NCI-H1048 (cell line): ENCODE results near the gene TRPM1.

Experiments
- DNase-seq: peaks from one replicate; lab custom pipeline; 2025; lab: John Stamatoyannopoulos, UW

TRPM1 gene

DNA sequence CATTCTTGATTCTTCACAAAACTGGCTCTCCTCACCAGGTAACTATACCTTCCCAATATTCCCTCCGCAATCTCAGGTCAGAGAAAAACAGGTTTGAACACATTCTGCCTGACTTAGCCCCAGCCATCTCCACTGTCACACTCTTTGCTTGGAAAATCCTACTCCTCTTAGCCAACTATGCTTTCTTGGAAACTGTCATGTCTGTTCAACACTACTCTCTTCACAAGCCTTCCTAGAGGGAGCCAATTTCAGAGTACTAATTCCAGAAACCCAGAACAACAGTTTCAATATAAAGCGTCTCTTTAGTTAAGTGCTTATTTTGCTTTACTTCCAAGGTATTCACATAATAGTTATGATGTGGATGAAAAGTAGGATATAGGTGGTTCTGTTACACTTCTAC is 131.8 kb downstream of the TRPM1 start:
- no peak for DNase-seq

DNA sequence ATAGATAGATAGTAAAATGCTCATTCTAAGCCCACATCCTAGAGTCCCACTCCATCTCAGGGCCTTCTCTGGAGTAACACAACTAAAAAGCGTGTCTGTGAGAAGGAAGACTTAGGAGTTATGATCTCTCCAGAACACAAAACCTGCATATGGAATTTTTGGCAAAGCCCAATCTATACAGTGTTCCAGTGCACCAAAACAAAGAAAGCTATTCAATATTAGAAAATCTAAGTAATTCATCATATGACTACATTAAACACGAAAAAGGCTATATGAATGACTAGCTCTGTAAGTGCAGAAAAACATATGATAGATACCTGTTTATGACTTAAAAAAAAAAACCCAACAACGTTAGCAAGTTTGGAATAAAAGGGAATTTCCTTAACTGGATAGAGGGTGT is 137.8 kb downstream of the TRPM1 start:
- DNase-seq = no peak

DNA sequence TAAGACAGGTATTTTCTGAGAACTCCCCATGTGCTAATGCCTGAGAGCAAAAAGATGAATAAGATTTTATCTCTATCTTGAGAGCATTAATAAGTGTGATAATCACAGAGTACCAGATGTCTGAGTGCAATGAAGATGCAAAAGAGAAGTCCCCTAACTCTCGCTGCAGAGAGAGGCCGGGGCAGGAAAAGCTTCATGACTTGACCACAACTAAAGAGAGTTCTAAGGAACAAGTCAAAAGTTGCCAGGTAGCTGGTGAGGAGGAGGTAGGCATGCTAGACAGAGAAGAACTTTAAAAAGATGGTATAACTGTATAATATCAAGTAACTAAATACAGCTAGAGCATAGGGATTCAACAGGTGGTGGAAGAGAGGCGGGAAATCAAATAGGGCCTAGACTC is 138.9 kb downstream of the TRPM1 start:
- no peak for DNase-seq

DNA sequence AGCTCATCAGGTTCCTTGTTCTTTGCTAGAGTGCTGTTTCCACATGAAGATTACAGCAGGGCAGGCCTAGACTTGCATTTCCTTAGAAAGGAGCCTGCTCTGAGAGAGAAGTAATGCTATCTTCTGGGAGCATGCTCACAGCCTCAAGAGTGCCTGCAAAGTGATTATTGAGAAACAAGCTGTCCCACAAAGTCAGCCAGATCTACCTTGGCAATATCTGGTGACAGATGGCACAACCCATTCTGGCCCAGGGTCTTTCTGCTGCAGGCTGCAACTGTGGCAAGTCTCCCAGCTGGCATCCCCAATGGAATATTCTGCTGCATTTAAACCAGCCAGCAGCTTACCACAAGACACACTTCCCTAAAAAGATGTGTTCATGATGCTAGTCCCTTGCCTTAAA is 139.4 kb downstream of the TRPM1 start:
- no peak for DNase-seq

DNA sequence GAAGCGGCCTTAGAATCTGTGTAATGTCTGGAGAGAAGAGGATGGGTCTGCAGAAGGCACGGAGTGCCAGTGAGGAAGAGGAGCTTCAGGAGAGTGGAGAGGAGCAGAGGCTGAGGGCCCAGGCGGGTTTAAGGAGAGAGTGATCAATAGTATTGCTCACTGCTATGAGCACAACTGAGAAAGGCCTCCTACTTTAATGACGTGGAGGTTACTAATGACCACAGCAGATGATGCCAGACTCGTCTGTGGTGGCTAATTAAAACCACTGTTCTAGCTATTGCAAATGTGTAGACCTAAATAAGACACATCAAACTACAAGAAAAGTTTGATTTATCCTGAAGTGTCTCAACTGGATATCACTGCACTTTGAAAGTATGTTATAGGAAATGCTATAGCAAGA is 143.3 kb downstream of the TRPM1 start:
- DNase-seq = no peak

DNA sequence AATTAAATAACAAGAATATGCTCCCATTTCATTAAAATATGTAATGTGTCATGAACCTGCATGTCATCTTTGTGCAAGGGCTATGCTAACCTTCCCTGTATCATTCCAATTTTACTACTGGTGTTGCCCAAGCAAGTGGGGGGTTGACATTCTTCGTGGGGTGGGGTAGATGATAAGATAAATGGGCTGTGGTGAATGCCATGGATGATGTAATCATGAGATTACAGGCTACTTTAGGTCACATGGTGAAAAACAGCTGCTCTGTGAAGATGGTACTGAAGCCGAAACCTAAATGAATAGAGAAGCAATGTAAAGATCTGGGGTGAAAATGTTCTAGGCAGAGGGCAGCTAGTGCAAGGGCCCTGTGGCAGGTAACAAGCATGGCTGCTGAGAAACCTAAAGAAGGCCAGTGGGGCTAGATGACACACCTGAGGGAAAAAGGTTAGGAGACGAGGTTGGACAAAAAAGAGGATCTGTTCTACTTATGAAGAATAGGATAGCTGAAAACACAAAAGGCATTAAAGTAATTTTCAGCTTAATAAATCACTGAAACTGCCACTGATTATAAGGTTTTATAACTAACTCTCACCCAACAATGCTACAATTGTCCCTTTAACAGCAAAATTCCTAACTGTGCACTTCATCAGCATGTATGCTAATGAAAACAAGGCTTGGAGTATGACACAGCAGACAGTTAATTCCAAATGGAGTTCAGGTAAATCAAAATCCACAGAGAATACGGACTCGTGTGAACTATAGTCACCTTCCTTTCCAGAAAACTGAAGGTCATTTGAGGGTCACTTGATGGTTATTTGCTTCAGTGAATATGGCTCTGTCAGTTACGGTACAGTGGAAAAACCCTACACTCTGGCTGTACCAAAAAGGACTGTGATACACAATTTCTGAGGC is 145.1 kb downstream of the TRPM1 start:
- no peak for DNase-seq

DNA sequence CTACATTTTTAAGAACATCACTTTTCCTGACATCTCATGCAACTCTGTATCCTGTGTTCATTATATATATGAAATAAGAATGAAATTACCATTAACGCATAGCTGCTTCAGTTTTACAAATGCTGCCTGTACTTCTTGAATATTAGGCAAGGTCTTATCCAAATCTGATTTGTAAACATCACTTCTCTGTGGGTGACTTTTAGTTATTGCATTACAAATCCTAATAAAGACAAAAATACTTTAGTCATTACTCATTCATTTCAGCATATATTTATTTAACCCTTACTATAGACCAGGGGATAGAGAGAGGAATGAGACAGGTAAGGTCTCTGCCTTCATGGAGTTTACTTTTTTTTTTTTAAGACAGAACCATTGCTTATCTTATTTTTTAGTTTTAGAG is 146.9 kb downstream of the TRPM1 start:
- no peak for DNase-seq

DNA sequence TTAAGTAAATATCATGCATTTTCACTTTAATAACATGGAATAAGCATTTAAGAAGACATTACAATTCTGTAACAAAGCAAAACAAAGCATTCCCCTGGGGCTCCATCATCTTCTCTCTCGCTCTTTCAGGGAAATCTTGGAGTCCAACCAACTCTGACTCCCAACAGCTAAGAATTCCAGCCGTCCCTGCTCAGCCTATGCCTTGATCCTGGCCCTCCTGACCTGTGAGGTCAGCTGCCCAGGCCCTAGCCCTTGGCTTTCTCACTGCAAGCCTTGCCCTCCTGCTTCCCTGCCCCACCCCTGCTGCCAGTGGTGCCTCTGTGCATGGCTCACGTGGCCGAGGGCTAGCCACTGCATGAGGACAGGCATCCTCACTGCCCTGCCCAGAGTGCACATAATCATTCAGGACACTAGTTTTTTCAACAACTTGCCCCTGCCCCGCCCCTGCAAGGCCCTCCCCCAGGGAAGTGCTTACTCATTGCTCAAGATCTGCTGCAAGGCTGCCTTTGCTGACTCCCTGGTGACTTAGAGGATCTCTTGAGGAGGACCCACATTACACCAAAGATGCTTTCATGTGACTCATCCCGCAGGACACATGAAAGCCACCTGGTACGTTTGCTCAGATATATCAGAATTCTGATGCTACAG is 147.7 kb downstream of the TRPM1 start:
- no peak for DNase-seq

DNA sequence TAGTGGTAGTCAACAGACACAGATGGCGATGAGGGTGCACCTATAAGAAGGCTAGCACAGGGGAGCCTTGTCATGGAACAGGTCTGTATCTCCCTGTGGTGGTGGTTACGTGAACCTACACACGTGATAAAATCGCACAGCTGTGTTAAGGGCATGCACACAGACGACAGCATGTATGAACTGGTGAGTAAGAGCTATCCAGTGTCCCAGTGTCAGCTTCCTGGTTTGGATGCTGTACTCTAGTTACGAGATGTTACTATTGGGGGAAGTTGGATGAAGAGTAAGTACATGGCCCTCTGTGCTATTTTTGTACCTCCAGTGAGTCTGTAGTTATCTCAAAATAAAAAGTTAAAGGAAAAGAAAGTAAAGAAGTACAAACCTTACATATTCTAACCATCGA is 148.3 kb downstream of the TRPM1 start:
- no peak for DNase-seq
